Stomach smooth muscle (tissue), 2 donors: ENCODE measurements around the gene ODAPH.
A peak's percentile ranks its signal among the peaks of the same experiment; 100 is the strongest.
"Not testable (repeated sequence)": the region's sequence is repeated elsewhere in the genome, so short reads cannot be mapped to it uniquely, and the experiment has no call there.

Source experiments
- H3K27ac ChIP-seq: one replicate; pipeline ENCODE4 v1.7.0; 2013; ENCODE audit warnings: mild to moderate bottlenecking, low read length, inconsistent platforms
- H3K27me3 ChIP-seq, 2 donors: one replicate each; pipeline ENCODE4 v1.7.0; 2013; ENCODE audit warnings: low read length in 2 of 2; ENCODE audit not compliant: insufficient read depth in 2 of 2, control insufficient read depth in 1 of 2
- H3K36me3 ChIP-seq, 2 donors: one replicate each; pipeline ENCODE4 v1.7.0; 2013; ENCODE audit warnings: low read length in 2 of 2; ENCODE audit not compliant: control insufficient read depth in 2 of 2, insufficient read depth in 2 of 2
- H3K4me1 ChIP-seq: one replicate; pipeline ENCODE4 v1.7.0; 2013; ENCODE audit warnings: low read length; ENCODE audit not compliant: control insufficient read depth, insufficient read depth
- H3K4me3 ChIP-seq, 2 donors: one replicate each; pipeline ENCODE4 v1.7.0; 2013; ENCODE audit warnings: low read length in 2 of 2
- H3K9ac ChIP-seq, 2 donors: one replicate each; pipeline ENCODE4 v1.7.0; 2013; ENCODE audit warnings: low read length in 2 of 2, mild to moderate bottlenecking in 1 of 2
- H3K9me3 ChIP-seq, 2 donors: one replicate each; pipeline ENCODE4 v1.7.0; 2013; ENCODE audit warnings: low read length in 2 of 2; ENCODE audit not compliant: control insufficient read depth in 2 of 2
- donor health status: healthy.
- donor health status: Pancreatic carcinoma.

ODAPH gene

DNA sequence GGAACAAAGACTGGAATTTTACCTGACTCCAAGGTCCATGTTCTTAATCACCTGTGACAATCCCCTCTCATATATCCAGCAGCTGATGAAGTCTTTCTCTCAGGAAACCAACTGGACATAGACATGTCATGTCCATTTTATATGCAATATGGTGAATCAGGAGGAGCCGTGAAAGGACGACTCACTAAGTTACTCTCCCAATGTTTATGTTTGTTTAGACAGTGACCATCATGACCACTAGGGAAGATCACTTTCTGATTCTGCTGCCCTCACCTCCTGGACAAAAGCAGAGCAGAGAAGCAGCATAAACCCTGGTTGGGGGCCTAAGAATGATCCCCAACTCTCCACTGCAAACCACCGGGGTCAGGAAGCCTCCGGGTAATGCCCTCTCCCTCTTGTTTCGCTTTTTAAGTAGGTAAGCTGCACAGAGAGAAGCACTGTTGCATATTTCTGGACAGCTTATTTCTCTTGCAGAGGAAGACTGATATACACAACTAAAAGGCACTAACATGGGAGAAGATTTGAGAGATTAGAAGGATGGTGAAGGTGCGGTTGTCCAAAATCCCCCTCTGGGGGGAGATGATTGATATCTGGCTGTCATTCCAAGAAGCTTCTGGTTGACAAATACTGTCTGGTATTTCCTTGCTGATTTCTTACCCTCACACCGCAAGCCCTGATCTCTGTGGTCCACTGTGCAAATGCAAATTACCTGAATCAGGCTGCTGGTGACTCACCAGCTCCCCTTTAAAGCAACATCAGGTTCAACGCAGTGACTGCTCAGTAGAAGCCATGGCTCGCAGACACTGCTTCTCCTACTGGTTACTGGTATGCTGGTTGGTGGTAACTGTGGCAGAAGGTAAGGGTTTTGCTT is at the start of gene ODAPH:
Gene ODAPH, plus strand, starts transcription at position 773 of the 871 bp plus-strand sequence. Its CDS starts 17 bp downstream, at position 790.
- no peaks in the 10 kb centered on the region for H3K4me1 ChIP-seq
- no peak within 1 kb of the TSS for H3K4me3 ChIP-seq
- no peaks in the 10 kb centered on the region for H3K36me3 ChIP-seq
- no peak within 1 kb of the TSS for H3K27ac ChIP-seq
- H3K27me3 ChIP-seq = peaks cover 0 to 2% of the 10 kb centered on the region in 2 donors
- no peak within 1 kb of the TSS for H3K9ac ChIP-seq
- H3K9me3 ChIP-seq = no peaks in the 10 kb centered on the region

- not testable (repeated sequence) for H3K9ac ChIP-seq, H3K4me3 ChIP-seq, H3K27ac ChIP-seq, H3K9me3 ChIP-seq, H3K27me3 ChIP-seq, H3K4me1 ChIP-seq
- H3K36me3 ChIP-seq = peaks cover 0 to 11% of the 10 kb centered on the region in 2 donors
These were observed 46.3 kb upstream of the ODAPH start for GRCh38 chr4:75509592-75509991.

- H3K4me3 ChIP-seq = peak overlapping the region; percentile 17 to 33
- H3K9me3 ChIP-seq = no peaks in the 10 kb centered on the region
- H3K27me3 ChIP-seq = no peaks in the 10 kb centered on the region
- no peak overlapping the region for H3K27ac ChIP-seq
- peaks cover 0 to 3% of the 10 kb centered on the region in 2 donors for H3K36me3 ChIP-seq
- H3K9ac ChIP-seq = no peak overlapping the region
- peaks cover 5% of the 10 kb centered on the region for H3K4me1 ChIP-seq
These were observed 44.0 kb upstream of the ODAPH start for GRCh38 chr4:75511841-75512240.

- no peak overlapping the region for H3K27ac ChIP-seq
- H3K4me3 ChIP-seq = peak overlapping the region; percentile 89 to 95
- peaks cover 5% of the 10 kb centered on the region for H3K4me1 ChIP-seq
- H3K9ac ChIP-seq = peak overlapping the region in 1 of 2 donors; percentile 78
- H3K27me3 ChIP-seq = no peaks in the 10 kb centered on the region
- H3K9me3 ChIP-seq = no peaks in the 10 kb centered on the region
- peaks cover 0 to 4% of the 10 kb centered on the region in 2 donors for H3K36me3 ChIP-seq
These were observed 43.3 kb upstream of the ODAPH start for GRCh38 chr4:75512386-75513211.

DNA sequence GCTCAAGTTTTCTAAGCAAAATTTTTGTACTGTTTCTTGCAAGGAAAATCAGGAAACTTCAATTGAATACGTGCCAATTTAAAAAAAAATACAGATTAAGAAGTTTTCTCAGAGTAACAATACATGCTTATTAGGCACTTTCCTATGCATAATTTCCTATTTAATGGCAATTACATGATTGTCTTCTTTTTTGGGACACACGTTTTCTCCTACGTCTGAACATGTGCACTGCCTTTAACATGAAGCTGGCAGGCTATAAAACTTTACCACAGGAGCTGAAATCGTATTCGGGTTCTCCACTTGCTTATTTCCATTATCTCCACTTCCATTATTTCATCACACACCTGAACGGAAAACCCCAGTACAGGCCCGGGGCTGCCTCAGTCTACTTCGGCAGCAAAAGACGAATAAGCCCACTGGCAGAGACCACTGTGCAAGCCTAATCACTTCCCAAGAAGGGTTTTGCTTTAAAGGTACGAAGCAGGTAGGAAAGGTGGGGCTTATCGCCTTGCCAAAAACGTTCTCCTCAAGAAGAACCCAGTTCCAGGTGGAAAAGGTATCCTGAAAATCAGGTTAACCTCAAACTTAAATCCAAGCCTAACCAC is 42.2 kb upstream of the ODAPH start:
- Histone ChIP-seq H3K4me1 (peaks cover 5% of the 10 kb centered on the region), H3K27me3 (no peaks in the 10 kb centered on the region), H3K9me3 (no peaks in the 10 kb centered on the region), H3K4me3 (peak overlapping the region; percentile 89 to 95), H3K27ac (peak overlapping the region; percentile 90), H3K36me3 (peaks cover 0 to 8% of the 10 kb centered on the region in 2 donors), H3K9ac (peak overlapping the region; percentile 78 to 91)

DNA sequence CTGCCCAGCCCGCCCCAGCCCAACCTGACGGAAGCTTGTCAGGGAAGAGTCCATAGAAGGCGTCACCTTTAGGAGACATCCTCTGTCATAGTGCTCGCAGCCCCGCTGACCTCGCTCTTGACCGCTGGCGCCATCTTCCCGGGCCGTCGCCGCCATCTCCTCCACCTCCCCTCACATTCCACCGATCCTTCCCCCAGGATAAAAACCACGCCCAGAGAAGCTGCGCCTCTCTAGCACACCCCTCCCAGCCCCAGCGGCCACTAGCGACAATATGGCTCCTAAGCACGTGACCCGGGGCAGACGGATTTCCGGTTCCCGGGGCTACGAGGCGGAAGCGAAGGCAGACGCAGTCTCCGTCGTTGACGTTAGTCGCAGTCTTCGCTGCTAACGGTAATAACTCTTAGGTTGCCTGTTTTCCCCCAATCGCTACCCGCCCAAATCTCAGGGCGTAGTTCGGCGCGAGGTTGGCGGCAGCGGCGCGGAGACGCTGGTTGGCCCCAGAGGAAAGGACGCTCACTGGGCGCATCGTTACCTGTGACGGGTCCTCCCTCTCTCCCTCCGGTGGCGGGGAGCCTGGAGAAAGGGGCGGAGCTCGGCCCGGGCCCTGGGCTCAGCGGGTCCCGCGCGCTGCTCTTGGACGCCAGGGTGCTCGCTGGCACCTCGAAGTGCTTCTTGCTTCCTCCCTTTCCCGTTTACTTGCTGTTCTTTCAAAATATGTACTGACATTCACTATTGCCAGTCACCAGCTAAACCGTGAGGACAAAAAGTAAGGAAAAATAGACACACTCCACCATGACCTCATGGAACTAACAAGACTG is 41.5 kb upstream of the ODAPH start, which contains the start of the genes RCHY1 and THAP6:
Gene RCHY1, minus strand, starts transcription at position 273 of the 818 bp plus-strand sequence. Its CDS starts 117 bp downstream, at position 156.
Gene THAP6, plus strand, starts transcription at position 343 of the 818 bp plus-strand sequence. CDS start 980 bp downstream, outside the sequence.
- Histone ChIP-seq H3K9me3 (no peaks in the 10 kb centered on the region), H3K27me3 (no peaks in the 10 kb centered on the region), H3K4me3 (peak within 1 kb of the TSS; percentile 89 to 95), H3K4me1 (peaks cover 5% of the 10 kb centered on the region), H3K27ac (peak within 1 kb of the TSS; percentile 90), H3K9ac (peak within 1 kb of the TSS; percentile 78 to 91), H3K36me3 (peaks cover 0 to 11% of the 10 kb centered on the region in 2 donors)

DNA sequence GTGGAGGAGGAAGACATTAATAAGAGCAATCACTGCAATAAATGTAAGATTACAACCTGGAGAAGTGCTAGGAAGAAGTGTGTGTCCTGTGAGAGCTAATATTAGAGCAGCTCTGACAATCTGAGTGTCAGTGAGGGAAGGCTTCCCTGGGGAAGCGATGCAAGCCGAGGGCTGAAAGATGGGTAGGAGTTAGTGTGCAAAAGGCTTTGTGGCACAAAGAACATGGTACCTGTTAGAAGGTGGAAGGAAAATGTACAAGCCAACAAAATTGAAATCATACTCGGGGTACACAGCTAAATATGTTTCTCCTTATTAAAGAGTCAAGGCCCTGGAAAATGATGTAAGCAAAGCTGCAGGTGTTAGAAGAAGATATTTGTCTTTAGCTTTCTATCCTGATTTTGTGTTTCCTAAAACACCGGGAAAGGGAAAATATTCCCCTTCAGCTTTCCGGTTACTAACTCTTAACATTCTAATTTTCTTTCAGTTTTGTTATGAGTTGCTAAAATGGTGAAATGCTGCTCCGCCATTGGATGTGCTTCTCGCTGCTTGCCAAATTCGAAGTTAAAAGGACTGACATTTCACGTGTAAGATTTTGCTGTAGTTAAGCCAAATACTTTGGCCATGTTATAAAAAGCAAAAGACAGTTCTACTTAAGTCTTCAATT is 40.8 kb upstream of the ODAPH start:
- Histone ChIP-seq H3K4me3 (peak overlapping the region; percentile 89 to 95), H3K9me3 (no peaks in the 10 kb centered on the region), H3K36me3 (peaks cover 0 to 11% of the 10 kb centered on the region in 2 donors), H3K9ac (peak overlapping the region; percentile 78 to 91), H3K27ac (peak overlapping the region; percentile 90), H3K27me3 (no peaks in the 10 kb centered on the region), H3K4me1 (peaks cover 5% of the 10 kb centered on the region)

DNA sequence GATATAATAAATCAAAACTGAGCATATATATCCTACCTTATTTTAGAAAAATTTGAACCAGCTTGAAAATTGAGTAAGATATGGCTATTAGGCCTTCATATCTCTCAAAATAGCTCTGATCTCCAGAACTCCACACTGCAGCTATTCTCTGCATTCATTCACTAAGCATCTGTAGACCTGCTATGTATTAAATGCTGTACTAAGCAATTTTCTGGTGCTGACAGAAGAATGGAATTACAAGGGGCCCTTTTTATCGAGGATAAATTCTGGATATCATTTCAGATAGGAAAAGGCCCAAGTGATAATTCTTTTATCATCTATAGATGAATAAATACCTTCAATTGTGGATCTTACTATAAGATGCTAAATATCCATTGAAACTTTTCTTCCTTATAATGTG is 39.7 kb upstream of the ODAPH start:
- Histone ChIP-seq H3K27ac (no peak overlapping the region), H3K9ac (no peak overlapping the region)

GRCh38 chr4:75519452-75519851 is 36.4 kb upstream of the ODAPH start:
- H3K4me3 ChIP-seq, H3K27ac ChIP-seq, H3K9me3 ChIP-seq, H3K4me1 ChIP-seq, H3K27me3 ChIP-seq, H3K9ac ChIP-seq: not testable (repeated sequence)
- H3K36me3 ChIP-seq = peaks cover 0 to 18% of the 10 kb centered on the region in 2 donors

More for the DNA sequence above, 39.7 kb upstream of the ODAPH start:
- H3K4me1 ChIP-seq = peaks cover 5% of the 10 kb centered on the region
- no peaks in the 10 kb centered on the region for H3K9me3 ChIP-seq
- peaks cover 0 to 11% of the 10 kb centered on the region in 2 donors for H3K36me3 ChIP-seq
- no peak overlapping the region for H3K4me3 ChIP-seq
- H3K27me3 ChIP-seq = no peaks in the 10 kb centered on the region
